GM18511 (cell line): ENCODE measurements around the gene SORL1-AS1.

ENCODE experiments used
- ATAC-seq: cut with Tn5 transposase; IDR thresholded peaks from one replicate; pipeline ENCODE4 v1.9.1; 2021; ENCODE audit warnings: mild to moderate bottlenecking, moderate library complexity; ENCODE audit not compliant: unreplicated experiment

The SORL1-AS1 gene

DNA sequence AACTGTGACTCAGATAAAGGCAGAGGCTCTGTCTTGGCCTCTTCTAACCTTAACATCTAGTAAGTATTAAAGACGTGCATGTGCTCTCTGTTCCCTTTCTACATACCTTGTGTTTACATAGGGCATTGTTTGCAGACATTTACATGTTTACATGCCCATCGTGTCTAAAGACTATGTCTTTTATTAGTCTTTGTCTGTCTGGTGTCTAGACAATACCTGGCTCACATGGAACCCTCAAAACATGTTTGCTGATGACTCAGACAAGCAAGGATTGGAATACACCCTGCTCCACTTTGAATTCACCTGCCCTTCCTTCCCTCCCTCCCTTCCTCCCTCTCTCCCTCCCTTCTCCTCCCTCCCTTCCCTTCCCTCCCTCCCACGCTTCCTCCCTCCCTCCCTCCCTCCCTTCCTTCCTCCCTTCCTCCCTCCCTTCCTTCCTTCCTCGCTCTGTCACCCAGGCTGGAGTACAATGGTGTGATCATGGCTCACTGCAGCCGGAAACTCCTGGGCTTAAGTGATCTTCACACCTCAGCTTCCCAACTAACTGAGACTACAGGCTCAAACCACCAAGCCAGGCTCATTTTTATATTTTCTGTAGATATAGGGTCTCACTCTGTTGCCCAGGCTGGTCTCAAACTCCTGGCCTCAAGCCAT is 23.7 kb upstream of the SORL1-AS1 start:
- no peak for ATAC-seq

DNA sequence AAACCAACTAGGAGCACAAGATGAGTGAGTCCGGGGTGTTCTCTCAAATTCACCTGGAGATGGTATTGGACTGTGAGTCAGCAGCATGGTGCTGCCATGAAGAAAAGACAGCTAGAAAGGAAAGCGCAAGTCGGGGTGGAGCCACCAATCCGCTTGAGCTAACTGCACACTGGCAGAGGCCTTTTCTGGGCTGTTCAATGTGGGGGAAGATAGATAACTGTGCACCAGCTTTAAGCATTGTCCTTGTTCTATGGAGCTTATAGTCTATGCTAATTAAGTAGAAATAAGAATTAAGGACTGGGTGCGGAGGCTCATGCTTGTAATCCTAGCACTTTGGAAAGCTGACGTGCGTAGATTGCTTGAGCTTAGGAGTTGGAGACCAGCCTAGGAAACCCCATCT is 21.9 kb upstream of the SORL1-AS1 start:
- no peak for ATAC-seq

- ATAC-seq = no peak
Measured at GRCh38 chr11:121473064-121473777, 20.5 kb upstream of the SORL1-AS1 start.

- no peak for ATAC-seq
Measured at GRCh38 chr11:121472312-121472711, 19.5 kb upstream of the SORL1-AS1 start.

- no peak for ATAC-seq
Measured at GRCh38 chr11:121471167-121471566, 18.4 kb upstream of the SORL1-AS1 start.

DNA sequence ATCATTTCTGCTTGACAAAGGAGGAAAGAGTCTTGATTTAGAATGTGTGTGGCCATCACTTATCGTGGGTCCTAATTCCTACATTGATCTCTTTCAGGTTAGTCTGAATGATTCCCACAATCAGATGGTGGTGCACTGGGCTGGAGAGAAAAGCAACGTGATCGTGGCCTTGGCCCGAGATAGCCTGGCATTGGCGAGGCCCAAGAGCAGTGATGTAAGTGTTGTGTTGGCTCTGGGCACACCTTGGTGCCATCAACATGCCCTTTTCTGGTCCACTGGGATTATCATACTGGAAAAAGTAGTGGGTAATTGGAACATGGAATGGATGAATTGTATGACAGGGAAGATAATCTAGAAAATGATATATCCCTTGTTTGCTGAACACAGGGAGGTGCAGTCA is 17.1 kb upstream of the SORL1-AS1 start:
- no peak for ATAC-seq

GRCh38 chr11:121467965-121468364 is 15.2 kb upstream of the SORL1-AS1 start:
- peak; percentile 66 for ATAC-seq

DNA sequence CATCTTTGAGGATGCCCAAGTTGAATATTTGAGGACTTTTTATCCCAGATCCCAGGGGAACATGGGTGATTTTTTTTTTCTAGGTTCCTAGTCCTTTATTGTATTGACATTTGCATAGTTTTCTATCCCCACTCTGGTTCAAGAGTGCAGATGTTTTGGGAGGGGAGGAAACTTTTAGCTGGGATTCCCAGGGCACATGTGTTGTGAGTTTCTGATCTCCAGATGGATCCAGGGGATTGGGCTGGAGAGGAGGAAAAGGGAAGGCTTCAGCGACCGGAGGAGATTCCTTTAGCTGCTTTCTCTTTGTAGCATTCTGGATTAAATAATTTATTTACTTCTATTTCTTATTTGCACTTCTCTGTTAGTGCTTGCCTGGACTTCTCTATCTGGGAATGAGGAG is 14.7 kb upstream of the SORL1-AS1 start:
- no peak for ATAC-seq

DNA sequence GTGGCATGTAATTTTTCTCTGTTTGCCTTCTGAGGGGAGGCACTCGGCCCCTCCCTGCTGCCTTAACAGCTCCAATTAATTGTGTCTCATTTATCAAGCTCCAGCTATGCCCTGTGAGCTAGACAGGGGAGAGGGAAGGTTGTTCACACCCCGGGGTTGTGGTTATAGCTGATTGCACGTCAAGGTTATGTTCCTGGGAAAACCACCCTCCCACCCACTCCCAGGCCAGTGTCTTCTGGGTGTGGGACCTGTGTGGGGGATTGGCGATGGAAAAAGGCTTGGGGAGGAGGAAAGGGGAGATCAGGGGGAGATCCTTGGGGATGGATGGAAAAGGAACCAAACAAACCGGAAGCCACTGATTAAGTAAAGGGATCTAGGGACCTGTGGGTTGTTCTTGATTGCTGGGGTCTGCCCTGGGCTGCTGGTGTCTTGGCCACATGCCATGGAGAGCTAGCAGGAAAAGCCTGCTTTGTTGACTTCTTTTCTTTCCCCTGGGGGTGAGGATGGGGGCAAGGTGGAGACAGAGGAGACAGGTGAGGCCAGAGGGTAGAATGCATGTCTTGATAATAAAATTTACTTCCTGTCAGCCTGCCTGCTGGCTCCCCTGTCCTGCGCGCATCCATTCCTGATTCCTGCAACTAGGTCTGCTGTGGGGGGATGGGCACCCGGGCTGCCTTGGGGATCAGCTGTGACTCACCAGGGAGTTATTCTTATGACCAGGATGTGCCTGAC is 13.5 kb upstream of the SORL1-AS1 start:
- peak; percentile 5 for ATAC-seq

- no peak for ATAC-seq
Measured at GRCh38 chr11:121465709-121466062, 12.9 kb upstream of the SORL1-AS1 start.

GRCh38 chr11:121464352-121464946 is 11.7 kb upstream of the SORL1-AS1 start:
- ATAC-seq = peak; percentile 32

DNA sequence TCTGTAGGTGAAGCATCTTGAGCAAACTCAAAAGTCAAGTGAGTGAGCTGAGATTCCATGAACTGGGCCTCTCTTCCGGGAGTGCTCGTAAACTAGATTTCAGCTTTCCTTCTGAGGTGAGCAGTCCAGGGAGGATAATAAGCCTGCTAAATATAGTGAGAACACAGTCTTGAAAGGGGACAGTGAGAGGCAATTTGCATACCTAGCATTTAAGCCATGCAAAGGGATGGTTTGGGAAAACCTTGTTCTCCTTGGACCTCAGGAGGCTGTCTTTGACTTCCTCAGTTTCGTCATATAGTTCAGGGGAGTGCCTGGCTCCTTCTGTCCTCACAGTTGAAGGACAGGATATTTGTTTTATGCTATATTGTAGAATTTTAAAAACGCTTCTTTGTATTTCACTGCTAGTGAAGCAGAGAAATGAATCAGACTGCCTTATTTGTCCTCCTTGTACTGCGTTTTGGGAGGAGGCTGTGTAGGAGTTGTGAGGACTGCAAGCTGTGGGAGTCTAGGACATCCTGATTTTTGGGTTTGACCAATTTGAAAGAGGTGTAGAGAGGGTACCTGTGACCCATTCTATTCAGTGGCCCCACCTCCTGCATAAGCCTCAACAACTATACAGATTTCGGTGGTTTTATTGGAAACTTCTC is 11.0 kb upstream of the SORL1-AS1 start:
- ATAC-seq = no peak

GRCh38 chr11:121461843-121462242 is 9.1 kb upstream of the SORL1-AS1 start:
- ATAC-seq = no peak

GRCh38 chr11:121460941-121461514 is 8.3 kb upstream of the SORL1-AS1 start:
- no peak for ATAC-seq

DNA sequence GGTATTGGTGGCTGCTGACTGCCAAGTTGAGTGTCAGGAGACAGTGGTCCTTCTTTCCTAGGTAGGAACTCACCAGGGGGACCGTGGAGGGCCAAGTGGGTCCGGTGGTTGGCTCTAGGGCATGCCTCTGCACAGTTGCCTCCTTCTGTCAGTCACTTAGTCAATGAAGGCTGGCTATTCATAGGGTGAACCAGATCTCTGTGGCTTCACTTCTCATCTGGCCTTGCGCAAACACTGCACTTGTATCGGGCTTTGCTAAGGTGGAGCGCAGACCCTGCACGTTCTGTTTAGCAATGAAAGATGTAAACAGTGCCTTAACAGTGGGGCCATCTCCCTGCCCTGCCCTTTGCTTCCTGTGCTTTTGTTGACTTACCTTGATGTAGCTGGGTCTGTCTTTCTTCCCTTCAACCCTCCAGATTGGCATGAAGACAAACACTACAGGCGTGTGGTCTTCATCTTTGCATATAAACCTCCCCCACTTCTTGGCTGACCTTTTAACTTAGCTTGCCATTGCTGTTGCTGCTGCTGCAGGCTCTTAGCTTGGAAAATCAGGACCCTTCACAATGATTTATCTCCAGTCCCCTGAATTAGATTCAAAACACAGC is 6.7 kb upstream of the SORL1-AS1 start:
- ATAC-seq = no peak

GRCh38 chr11:121458551-121458950 is 5.8 kb upstream of the SORL1-AS1 start:
- no peak for ATAC-seq

DNA sequence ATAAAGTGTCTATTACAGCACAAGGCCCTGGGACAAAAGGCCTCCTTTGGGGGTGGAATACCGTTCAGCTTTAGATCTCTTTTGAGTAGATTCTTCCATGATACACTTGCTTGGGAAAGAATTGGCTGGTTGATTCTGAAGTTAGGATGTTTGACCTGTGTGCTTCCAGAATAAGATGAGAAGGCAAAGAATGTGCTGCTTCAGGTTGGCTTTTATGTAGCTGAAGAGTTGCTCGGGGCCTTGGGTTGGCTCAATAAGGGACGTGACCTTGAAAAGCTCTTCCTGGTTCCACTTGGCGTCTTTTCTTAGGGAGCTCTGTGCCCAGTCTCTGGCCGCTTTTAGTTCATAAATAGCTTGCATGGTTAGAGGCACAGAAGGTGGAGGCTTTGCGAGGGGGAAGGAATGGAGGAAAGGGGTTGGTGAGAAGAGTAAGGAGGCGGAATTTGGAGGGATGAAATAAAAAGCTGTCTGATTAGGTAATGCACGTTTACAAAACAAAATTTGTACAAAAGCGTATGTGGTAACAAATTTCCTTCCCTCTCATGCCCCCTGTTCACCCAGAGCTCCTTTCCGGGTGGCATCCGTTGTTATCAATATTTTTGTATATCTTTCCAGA is 4.2 kb upstream of the SORL1-AS1 start:
- no peak for ATAC-seq

GRCh38 chr11:121456151-121456550 is 3.4 kb upstream of the SORL1-AS1 start:
- no peak for ATAC-seq

DNA sequence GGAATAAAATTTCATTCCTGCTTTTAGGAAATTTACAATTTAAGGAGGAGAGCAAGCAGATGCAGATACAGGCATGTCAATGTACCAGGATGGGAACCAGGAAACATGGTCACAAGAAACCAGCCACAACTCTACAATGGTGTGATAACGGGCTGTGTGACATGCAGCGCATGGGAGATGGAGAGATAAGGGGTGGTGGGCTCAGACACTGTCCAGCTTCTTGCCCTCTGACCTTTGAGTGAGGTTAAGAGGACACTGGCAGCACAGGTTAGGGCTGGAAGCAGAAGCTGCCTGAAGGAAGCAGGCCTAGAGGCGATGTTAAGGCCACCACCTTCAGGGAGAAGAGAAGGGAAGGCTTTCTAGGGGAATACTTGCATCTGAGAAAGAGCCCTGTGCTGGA is 2.3 kb upstream of the SORL1-AS1 start:
- no peak for ATAC-seq
